CD8-positive, alpha-beta memory T cell (primary cell): ENCODE data around the gene TUBGCP6. TPM values are rescaled to one million over a fixed set of nuclear protein-coding genes. Genes with fewer than 3 reads are reported as not detected.
"Not testable (repeated sequence)": the region's sequence is repeated elsewhere in the genome, so short reads cannot be mapped to it uniquely, and the experiment has no call there.

ENCODE experiments used
- CTCF ChIA-PET: fragments of 350-600 bp; sonication (Branson Sonifier 250); formaldehyde crosslinking; loops from one replicate; lab custom pipeline; 2021; ENCODE audit warnings: antibody characterized with exemption; lab: Charles Lee
- POLR2A ChIA-PET: fragments of 350-600 bp; sonication (Branson Sonifier 250); formaldehyde crosslinking; loops from one replicate; lab custom pipeline; 2021; ENCODE audit warnings: antibody characterized with exemption; lab: Charles Lee
- DNase-seq, 5 donors: peaks; one replicate each; pipeline versions ENCODE4 v3.0.0 to v3.0.0-alpha.2; 2020 to 2022; ENCODE audit warnings: mixed read lengths in 1 of 5
- H3K27ac ChIP-seq: one replicate; pipeline ENCODE4 v1.7.0; 2013; ENCODE audit warnings: low read depth, mild to moderate bottlenecking, low read length, moderate library complexity
- H3K27me3 ChIP-seq: 2 replicates; pipeline ENCODE4 v1.7.0; 2013; ENCODE audit warnings: low read length, mild to moderate bottlenecking; ENCODE audit not compliant: insufficient read depth, poor library complexity, severe bottlenecking
- H3K36me3 ChIP-seq: 2 replicates; pipeline ENCODE4 v1.7.0; 2013; ENCODE audit warnings: mild to moderate bottlenecking, low read length, moderate library complexity; ENCODE audit not compliant: insufficient read depth
- H3K4me1 ChIP-seq: 2 replicates; pipeline ENCODE4 v1.7.0; 2013; ENCODE audit warnings: mild to moderate bottlenecking, low read length, moderate library complexity; ENCODE audit not compliant: insufficient read depth
- H3K4me3 ChIP-seq: 2 replicates; pipeline ENCODE4 v1.7.0; 2013; ENCODE audit warnings: mild to moderate bottlenecking, low read length
- H3K9me3 ChIP-seq: 2 replicates; pipeline ENCODE4 v1.7.0; 2013; ENCODE audit warnings: mild to moderate bottlenecking, low read length
- H3K27ac Mint-ChIP-seq, 8 donors: one replicate each; pipeline ENCODE4 v1.8.0; 2020 to 2021; ENCODE audit warnings: mixed read lengths in 8 of 8, mild to moderate bottlenecking in 6 of 8, inconsistent platforms in 3 of 8, moderate library complexity in 3 of 8
- H3K27me3 Mint-ChIP-seq, 2 donors: one replicate each; pipeline ENCODE4 v1.8.0; 2020 to 2021; ENCODE audit warnings: mixed read lengths in 2 of 2, mild to moderate bottlenecking in 1 of 2, moderate library complexity in 1 of 2
- H3K36me3 Mint-ChIP-seq, 3 donors: one replicate each; pipeline ENCODE4 v1.8.0; 2020 to 2021; ENCODE audit warnings: mixed read lengths in 3 of 3, inconsistent platforms in 1 of 3, mild to moderate bottlenecking in 1 of 3
- H3K4me1 Mint-ChIP-seq, 3 donors: one replicate each; pipeline ENCODE4 v1.8.0; 2020 to 2021; ENCODE audit warnings: mixed read lengths in 3 of 3, inconsistent platforms in 1 of 3, mild to moderate bottlenecking in 1 of 3
- H3K4me3 Mint-ChIP-seq, 7 donors: one replicate each; pipeline ENCODE4 v1.8.0; 2020 to 2021; ENCODE audit warnings: mixed read lengths in 7 of 7, mild to moderate bottlenecking in 6 of 7, moderate library complexity in 4 of 7, inconsistent platforms in 2 of 7
- H3K9me3 Mint-ChIP-seq, 5 donors: one replicate each; pipeline ENCODE4 v1.8.0; 2020 to 2022; ENCODE audit warnings: mixed read lengths in 5 of 5, mild to moderate bottlenecking in 3 of 5, moderate library complexity in 2 of 5, inconsistent platforms in 1 of 5
- polyA plus RNA-seq: library from polyadenylated mRNA; unstranded; fragments of 300-500 nt; fragmentation: Illumina TruSeq; gene quantifications from one replicate; pipeline ENCODE4 v1.2.3, GENCODE V29; 2021
- total RNA-seq, 2 experiments: library from RNA; stranded (reverse); gene quantifications; one replicate each; pipeline ENCODE4 v1.2.3, GENCODE V29; 2021

TUBGCP6 gene
- total and polyA plus RNA-seq, 3 experiments from 2014 or later: 18.6 to 52.2 (median 51.4) TPM

- Histone ChIP-seq H3K27ac (no peak overlapping the region), H3K27me3 (no peaks in the 10 kb centered on the region), H3K9me3 (no peaks in the 10 kb centered on the region), H3K36me3 (peaks cover 20% of the 10 kb centered on the region), H3K4me3 (no peak overlapping the region), H3K4me1 (peaks cover 4% of the 10 kb centered on the region)
- CTCF ChIA-PET: interaction anchor here (1.1 to 3.6 kb wide), 4 partner anchors 11 to 57 kb away, joined by 3 to 35 read pairs (median 4); no protein-coding TSS in a partner anchor
- POLR2A ChIA-PET: interaction anchor here (1.0 to 1.1 kb wide), 3 partner anchors 16 to 59 kb away, joined by 3 to 4 read pairs (median 4); no protein-coding TSS in a partner anchor
- Mint-ChIP-seq H3K9me3 (no peaks in the 10 kb centered on the region), H3K27me3 (no peaks in the 10 kb centered on the region), H3K4me1 (peaks cover 18 to 44% (median 32%) of the 10 kb centered on the region in 3 donors), H3K4me3 (peak overlapping the region in 1 of 7 donors; percentile 59), H3K27ac (peak overlapping the region in 1 of 8 donors; percentile 40), H3K36me3 (peaks cover 3 to 64% (median 7%) of the 10 kb centered on the region in 3 donors)
- no peak for DNase-seq
Measured at GRCh38 chr22:50207383-50208140, 37.3 kb downstream of the TUBGCP6 start.

- H3K4me1 ChIP-seq: peaks cover 11% of the 10 kb centered on the region
- Mint-ChIP-seq H3K9me3 (no peaks in the 10 kb centered on the region), H3K27me3 (no peaks in the 10 kb centered on the region), H3K4me1 (peaks cover 26 to 45% (median 36%) of the 10 kb centered on the region in 3 donors), H3K27ac (peak overlapping the region in 1 of 8 donors; percentile 45), H3K4me3 (no peak overlapping the region), H3K36me3 (peaks cover 3 to 58% (median 7%) of the 10 kb centered on the region in 3 donors)
- no peaks in the 10 kb centered on the region for H3K27me3 ChIP-seq
- ChIA-PET POLR2A (interaction anchor here (1.0 to 1.1 kb wide), 2 partner anchors 15 to 16 kb away, joined by 3 to 4 read pairs; no protein-coding TSS in a partner anchor), CTCF (interaction anchor here (1.3 to 3.6 kb wide), 2 partner anchors 17 to 56 kb away, joined by 3 to 35 read pairs; no protein-coding TSS in a partner anchor)
- H3K9me3 ChIP-seq: no peaks in the 10 kb centered on the region
- H3K36me3 ChIP-seq: peaks cover 12% of the 10 kb centered on the region
- no peak overlapping the region for H3K4me3 ChIP-seq
- no peak for DNase-seq
- no peak overlapping the region for H3K27ac ChIP-seq
Measured at GRCh38 chr22:50206599-50206998, 38.2 kb downstream of the TUBGCP6 start.

GRCh38 chr22:50205781-50206569, 38.8 kb downstream of the TUBGCP6 start:
- no peaks in the 10 kb centered on the region for H3K9me3 ChIP-seq
- H3K4me3 ChIP-seq: no peak overlapping the region
- H3K36me3 ChIP-seq: peaks cover 8% of the 10 kb centered on the region
- H3K27me3 ChIP-seq: no peaks in the 10 kb centered on the region
- no peak for DNase-seq
- CTCF ChIA-PET: interaction anchor here (1.3 to 3.6 kb wide), 2 partner anchors 16 to 56 kb away, joined by 3 to 35 read pairs; no protein-coding TSS in a partner anchor
- H3K27ac ChIP-seq: no peak overlapping the region
- peaks cover 11% of the 10 kb centered on the region for H3K4me1 ChIP-seq
- POLR2A ChIA-PET: interaction anchor here (1.1 to 1.5 kb wide), 2 partner anchors 14 to 15 kb away, joined by 3 to 4 read pairs; no protein-coding TSS in a partner anchor
- Mint-ChIP-seq H3K27me3 (no peaks in the 10 kb centered on the region), H3K36me3 (peaks cover 3 to 54% (median 7%) of the 10 kb centered on the region in 3 donors), H3K9me3 (no peaks in the 10 kb centered on the region), H3K4me1 (peaks cover 22 to 41% (median 36%) of the 10 kb centered on the region in 3 donors), H3K27ac (peak overlapping the region in 1 of 8 donors; percentile 45), H3K4me3 (no peak overlapping the region)

- H3K27ac Mint-ChIP-seq: peak overlapping the region in 4 of 8 donors; percentile 3 to 46 (median 5)
- H3K4me3 ChIP-seq, H3K36me3 ChIP-seq, H3K27ac ChIP-seq, H3K27me3 ChIP-seq, H3K9me3 ChIP-seq, H3K27me3 Mint-ChIP-seq, DNase-seq, CTCF ChIA-PET, H3K9me3 Mint-ChIP-seq: not testable (repeated sequence)
- H3K36me3 Mint-ChIP-seq: peaks cover 3 to 47% (median 7%) of the 10 kb centered on the region in 3 donors
- peaks cover 22 to 38% (median 35%) of the 10 kb centered on the region in 3 donors for H3K4me1 Mint-ChIP-seq
- peaks cover 14% of the 10 kb centered on the region for H3K4me1 ChIP-seq
- peak overlapping the region in 1 of 7 donors; percentile 2 for H3K4me3 Mint-ChIP-seq
- POLR2A ChIA-PET: interaction anchor here (1.5 kb wide), 1 partner anchor 14 kb away, joined by 3 read pairs; no protein-coding TSS in a partner anchor
Measured at GRCh38 chr22:50204998-50205397, 39.8 kb downstream of the TUBGCP6 start.

GRCh38 chr22:50204571-50204970, 40.3 kb downstream of the TUBGCP6 start:
- H3K4me3 ChIP-seq: no peak overlapping the region
- DNase-seq: no peak
- H3K27me3 Mint-ChIP-seq: no peaks in the 10 kb centered on the region
- peaks cover 18 to 38% (median 30%) of the 10 kb centered on the region in 3 donors for H3K4me1 Mint-ChIP-seq
- H3K4me3 Mint-ChIP-seq: peak overlapping the region in 1 of 7 donors; percentile 77
- H3K36me3 ChIP-seq: peaks cover 8% of the 10 kb centered on the region
- peaks cover 0 to 43% (median 4%) of the 10 kb centered on the region in 3 donors for H3K36me3 Mint-ChIP-seq
- H3K9me3 Mint-ChIP-seq: no peaks in the 10 kb centered on the region
- H3K4me1 ChIP-seq: peaks cover 18% of the 10 kb centered on the region
- no peaks in the 10 kb centered on the region for H3K9me3 ChIP-seq
- no peaks in the 10 kb centered on the region for H3K27me3 ChIP-seq
- no peak overlapping the region for H3K27ac ChIP-seq
- H3K27ac Mint-ChIP-seq: peak overlapping the region in 5 of 8 donors; percentile 3 to 89 (median 6)
- ChIA-PET POLR2A (interaction anchor here (1.5 kb wide), 1 partner anchor 14 kb away, joined by 3 read pairs; no protein-coding TSS in a partner anchor), CTCF (no interaction called here)

GRCh38 chr22:50203288-50203687, 41.5 kb downstream of the TUBGCP6 start:
- peaks cover 0 to 46% (median 4%) of the 10 kb centered on the region in 3 donors for H3K36me3 Mint-ChIP-seq
- Histone ChIP-seq H3K27ac (no peak overlapping the region), H3K36me3 (peaks cover 8% of the 10 kb centered on the region), H3K4me3 (no peak overlapping the region), H3K4me1 (peaks cover 23% of the 10 kb centered on the region), H3K9me3 (no peaks in the 10 kb centered on the region), H3K27me3 (no peaks in the 10 kb centered on the region)
- no peaks in the 10 kb centered on the region for H3K27me3 Mint-ChIP-seq
- H3K4me3 Mint-ChIP-seq: peak overlapping the region in 5 of 7 donors; percentile 3 to 60 (median 39)
- no peak for DNase-seq
- ChIA-PET CTCF (no interaction called here), POLR2A (no interaction called here)
- no peaks in the 10 kb centered on the region for H3K9me3 Mint-ChIP-seq
- no peak overlapping the region for H3K27ac Mint-ChIP-seq
- H3K4me1 Mint-ChIP-seq: peaks cover 17 to 42% (median 30%) of the 10 kb centered on the region in 3 donors

GRCh38 chr22:50202130-50202666, 42.6 kb downstream of the TUBGCP6 start:
- peaks cover 8% of the 10 kb centered on the region for H3K36me3 ChIP-seq
- DNase-seq: no peak
- H3K27ac ChIP-seq: no peak overlapping the region
- no peaks in the 10 kb centered on the region for H3K27me3 Mint-ChIP-seq
- H3K4me1 Mint-ChIP-seq: peaks cover 17 to 42% (median 30%) of the 10 kb centered on the region in 3 donors
- no peaks in the 10 kb centered on the region for H3K9me3 Mint-ChIP-seq
- peak overlapping the region; percentile 28 for H3K4me3 ChIP-seq
- H3K4me1 ChIP-seq: peaks cover 23% of the 10 kb centered on the region
- H3K27ac Mint-ChIP-seq: peak overlapping the region; percentile 58 to 91 (median 79)
- ChIA-PET CTCF (interaction anchor here (1.3 to 1.4 kb wide), 2 partner anchors 27 to 53 kb away, joined by 3 read pairs; no protein-coding TSS in a partner anchor), POLR2A (interaction anchor here (1.0 to 1.5 kb wide), 2 partner anchors 12 to 306 kb away, joined by 3 read pairs; partner anchors contain the start of genes LMF2 and NCAPH2)
- H3K4me3 Mint-ChIP-seq: peak overlapping the region; percentile 81 to 90 (median 86)
- H3K36me3 Mint-ChIP-seq: peaks cover 0 to 45% (median 4%) of the 10 kb centered on the region in 3 donors
- H3K9me3 ChIP-seq: no peaks in the 10 kb centered on the region
- H3K27me3 ChIP-seq: no peaks in the 10 kb centered on the region
